Mucosa of rectum (tissue), 2 donors: ENCODE data around the gene COA8.

Source experiments
- H3K27ac ChIP-seq, 2 donors: one replicate each; pipeline ENCODE4 v1.7.0; 2013; ENCODE audit warnings: inconsistent platforms in 2 of 2, low read depth in 2 of 2, low read length in 2 of 2
- H3K27me3 ChIP-seq, 2 donors: one replicate each; pipeline ENCODE4 v1.7.0; 2013; ENCODE audit warnings: low read length in 2 of 2; ENCODE audit not compliant: control insufficient read depth in 2 of 2, insufficient read depth in 2 of 2
- H3K36me3 ChIP-seq, 2 donors: one replicate each; pipeline ENCODE4 v1.7.0; 2013; ENCODE audit warnings: low read length in 2 of 2; ENCODE audit not compliant: control insufficient read depth in 2 of 2, insufficient read depth in 2 of 2
- H3K4me1 ChIP-seq, 2 donors: one replicate each; pipeline ENCODE4 v1.7.0; 2013; ENCODE audit warnings: low read length in 2 of 2, mild to moderate bottlenecking in 1 of 2; ENCODE audit not compliant: control insufficient read depth in 2 of 2, insufficient read depth in 2 of 2
- H3K4me3 ChIP-seq, 2 donors: one replicate each; pipeline ENCODE4 v1.7.0; 2013; ENCODE audit warnings: low read length in 2 of 2
- H3K9ac ChIP-seq, 2 donors: one replicate each; pipeline ENCODE4 v1.7.0; 2013; ENCODE audit warnings: low read length in 2 of 2, low read depth in 1 of 2, mild to moderate bottlenecking in 1 of 2
- H3K9me3 ChIP-seq, 2 donors: one replicate each; pipeline ENCODE4 v1.7.0; 2013; ENCODE audit warnings: low read length in 2 of 2; ENCODE audit not compliant: control insufficient read depth in 2 of 2
- donor health status: healthy.
- donor health status: Normal muscosa, but diverticular disease.

COA8 gene

DNA sequence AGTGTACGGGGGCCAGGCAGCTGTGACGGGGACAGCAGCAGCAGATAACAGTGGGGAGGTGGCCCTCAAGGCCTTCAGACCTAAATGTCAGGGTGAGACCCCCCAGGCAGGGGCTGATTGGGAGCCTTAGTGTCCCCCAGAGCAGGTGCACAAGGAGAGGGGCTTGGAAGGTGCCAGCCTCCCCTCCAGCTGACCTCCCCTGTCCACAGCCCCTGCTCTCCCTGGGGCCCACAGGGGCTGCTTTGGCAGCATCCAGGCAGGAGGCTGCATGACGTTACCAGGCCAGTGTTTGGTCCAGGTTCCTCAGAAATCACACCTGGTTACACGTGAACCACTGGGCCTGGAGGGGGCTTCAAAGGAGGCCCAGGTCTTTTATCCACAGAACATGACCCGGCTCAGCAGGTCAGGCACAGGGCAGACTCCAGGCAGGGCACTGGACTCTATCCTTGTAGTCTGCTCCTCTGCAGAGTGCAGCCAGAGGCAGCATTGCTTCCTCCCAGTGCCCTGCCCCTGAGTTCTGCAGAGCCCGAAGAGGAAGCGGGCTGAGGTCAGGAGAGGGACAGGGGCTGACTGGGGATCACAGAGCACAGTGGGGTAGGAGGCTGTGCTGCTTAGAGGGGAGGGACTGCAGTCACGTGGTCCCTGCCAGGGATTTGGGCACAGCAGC, 36.4 kb upstream of the COA8 start:
- Histone ChIP-seq H3K27me3 (no peaks in the 10 kb centered on the region), H3K9me3 (no peaks in the 10 kb centered on the region), H3K4me1 (peaks cover 64 to 72% of the 10 kb centered on the region in 2 donors), H3K27ac (peak overlapping the region; percentile 91), H3K4me3 (no peak overlapping the region), H3K9ac (peak overlapping the region in 1 of 2 donors; percentile 69), H3K36me3 (no peaks in the 10 kb centered on the region)

DNA sequence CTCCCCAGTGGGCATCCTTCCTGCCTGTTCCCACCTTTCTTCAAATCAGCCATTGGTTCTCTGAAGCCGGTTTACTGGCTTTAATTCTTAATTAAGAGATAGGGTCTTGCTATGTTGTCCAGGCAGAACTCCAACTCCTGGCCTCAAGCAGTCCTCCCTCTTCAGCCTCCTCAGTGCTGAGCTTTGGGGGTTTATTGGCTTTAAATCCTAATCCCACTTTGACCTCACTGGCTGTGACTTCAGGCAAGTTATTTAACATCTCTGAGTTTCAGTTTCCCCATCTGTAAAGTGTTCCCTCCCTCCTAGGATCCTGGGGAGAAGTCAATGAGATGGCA, 35.9 kb upstream of the COA8 start:
- no peak overlapping the region for H3K4me3 ChIP-seq
- H3K36me3 ChIP-seq: no peaks in the 10 kb centered on the region
- peaks cover 64 to 72% of the 10 kb centered on the region in 2 donors for H3K4me1 ChIP-seq
- peak overlapping the region in 1 of 2 donors; percentile 69 for H3K9ac ChIP-seq
- no peaks in the 10 kb centered on the region for H3K27me3 ChIP-seq
- peak overlapping the region; percentile 91 for H3K27ac ChIP-seq
- H3K9me3 ChIP-seq: no peaks in the 10 kb centered on the region

DNA sequence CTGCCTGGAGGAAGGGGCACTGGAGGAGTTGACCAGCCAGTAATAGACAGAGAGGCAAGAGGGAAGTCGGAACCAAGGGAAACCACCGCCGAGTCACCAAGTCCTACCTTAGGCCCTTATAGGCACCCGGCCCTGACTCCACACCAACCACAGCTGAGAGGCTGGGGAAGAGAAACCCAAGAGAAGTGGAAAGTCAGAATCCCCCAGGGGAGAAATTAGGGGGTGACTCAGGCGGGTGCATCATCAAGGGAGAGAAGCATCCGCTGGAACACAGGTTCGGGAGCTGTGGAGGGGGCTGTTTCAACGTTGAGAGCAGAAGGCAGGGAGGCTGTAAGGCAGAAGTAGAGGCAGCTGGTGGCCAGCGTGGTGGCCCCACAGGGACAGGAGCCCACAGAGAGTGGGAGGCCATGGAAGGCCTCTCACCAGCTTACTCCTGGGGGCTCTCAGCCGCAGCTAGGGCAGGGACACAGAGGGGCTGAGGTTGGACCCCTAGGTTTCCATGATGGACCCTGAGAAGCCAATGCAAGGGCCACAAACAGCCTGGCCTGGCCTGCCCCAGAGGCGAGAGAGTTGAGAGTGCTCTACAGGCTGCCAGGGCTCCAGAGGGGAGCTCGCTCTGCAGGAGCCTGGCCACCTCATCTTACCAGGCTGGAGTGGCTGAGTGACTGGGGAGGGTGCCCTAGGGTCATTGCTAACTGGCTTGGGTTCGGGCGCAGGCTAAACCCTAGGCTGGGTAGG, 35.2 kb upstream of the COA8 start:
- Histone ChIP-seq H3K36me3 (no peaks in the 10 kb centered on the region), H3K9me3 (no peaks in the 10 kb centered on the region), H3K27me3 (no peaks in the 10 kb centered on the region), H3K27ac (peak overlapping the region; percentile 91 to 98), H3K4me3 (peak overlapping the region; percentile 71 to 94), H3K9ac (peak overlapping the region; percentile 60 to 93), H3K4me1 (peaks cover 61 to 72% of the 10 kb centered on the region in 2 donors)

- Histone ChIP-seq H3K36me3 (no peaks in the 10 kb centered on the region), H3K9me3 (no peaks in the 10 kb centered on the region), H3K9ac (peak overlapping the region; percentile 60 to 93), H3K27me3 (no peaks in the 10 kb centered on the region), H3K4me1 (peaks cover 57 to 68% of the 10 kb centered on the region in 2 donors), H3K4me3 (peak overlapping the region; percentile 71 to 94), H3K27ac (peak overlapping the region; percentile 91 to 98)
Measured at GRCh38 chr14:103528146-103528586, 34.6 kb upstream of the COA8 start.

DNA sequence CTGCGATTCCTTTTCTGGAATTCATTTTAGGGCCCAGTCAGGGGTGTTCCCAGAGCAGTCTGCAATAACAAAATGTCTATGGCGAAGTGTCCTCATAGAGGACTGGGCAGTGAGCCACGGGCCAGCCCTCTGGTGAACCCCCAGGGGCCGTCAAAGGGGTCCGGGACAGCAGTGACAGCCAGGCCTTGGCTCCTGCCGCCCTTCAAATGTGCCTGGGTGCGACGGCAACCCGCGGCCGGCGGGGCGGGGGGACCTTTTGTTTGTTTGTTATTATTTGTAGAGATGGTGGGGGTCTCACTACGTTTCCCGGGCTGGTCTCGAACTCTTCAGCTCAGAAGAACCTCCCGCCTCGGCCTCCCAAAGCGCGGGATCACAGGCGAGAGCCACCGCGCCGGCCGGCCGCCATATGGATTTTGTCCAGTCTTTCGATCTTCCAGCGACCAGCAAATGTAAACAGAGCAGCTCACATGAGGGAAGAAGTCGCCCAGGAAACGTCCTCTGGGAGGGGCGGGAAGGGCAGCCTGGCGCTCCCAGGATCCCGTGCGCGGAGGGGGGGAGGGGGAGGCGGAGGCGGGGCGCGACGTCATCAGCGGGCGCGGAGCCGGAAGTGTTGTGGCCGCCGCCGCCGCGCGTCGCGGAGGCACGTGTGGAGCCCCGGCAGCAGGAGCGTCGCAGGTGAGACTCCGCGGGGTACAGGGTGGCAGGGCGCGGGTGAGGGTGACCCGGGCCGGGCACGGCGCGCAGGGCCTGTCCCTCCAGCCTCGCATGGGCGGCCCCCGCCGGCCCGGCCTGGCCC, 34.0 kb upstream of the COA8 start, which contains the start of gene TRMT61A:
Gene TRMT61A (plus strand): TSS at position 610 of the 796 bp plus-strand sequence. CDS start 783 bp downstream, outside the sequence.
- peaks cover 56 to 62% of the 10 kb centered on the region in 2 donors for H3K4me1 ChIP-seq
- H3K27ac ChIP-seq: peak within 1 kb of the TSS; percentile 91 to 98

GRCh38 chr14:103529383-103530365, 33.1 kb upstream of the COA8 start:
- no peaks in the 10 kb centered on the region for H3K27me3 ChIP-seq
- H3K4me3 ChIP-seq: peak overlapping the region; percentile 86 to 94
- peak overlapping the region; percentile 65 to 72 for H3K9ac ChIP-seq
- H3K9me3 ChIP-seq: no peaks in the 10 kb centered on the region
- peaks cover 48 to 53% of the 10 kb centered on the region in 2 donors for H3K4me1 ChIP-seq
- peaks cover 0 to 2% of the 10 kb centered on the region in 2 donors for H3K36me3 ChIP-seq
- H3K27ac ChIP-seq: peak overlapping the region; percentile 34 to 43

More for the DNA sequence above, 34.0 kb upstream of the COA8 start, which contains the start of gene TRMT61A:
- Histone ChIP-seq H3K9me3 (no peaks in the 10 kb centered on the region), H3K4me3 (peak within 1 kb of the TSS; percentile 86 to 94), H3K27me3 (no peaks in the 10 kb centered on the region), H3K36me3 (no peaks in the 10 kb centered on the region), H3K9ac (peak within 1 kb of the TSS; percentile 65 to 93)

- Histone ChIP-seq H3K9ac (no peak overlapping the region), H3K9me3 (no peaks in the 10 kb centered on the region), H3K36me3 (peaks cover under 1 to 5% of the 10 kb centered on the region in 2 donors), H3K4me1 (peaks cover 48% of the 10 kb centered on the region in 2 donors), H3K27me3 (no peaks in the 10 kb centered on the region), H3K4me3 (peak overlapping the region in 1 of 2 donors; percentile 94), H3K27ac (no peak overlapping the region)
Measured at GRCh38 chr14:103530390-103530789, 32.4 kb upstream of the COA8 start.

- peaks cover 45 to 46% of the 10 kb centered on the region in 2 donors for H3K4me1 ChIP-seq
- no peak overlapping the region for H3K9ac ChIP-seq
- H3K9me3 ChIP-seq: no peaks in the 10 kb centered on the region
- no peaks in the 10 kb centered on the region for H3K27me3 ChIP-seq
- H3K36me3 ChIP-seq: peaks cover 3 to 5% of the 10 kb centered on the region in 2 donors
- H3K27ac ChIP-seq: no peak overlapping the region
- no peak overlapping the region for H3K4me3 ChIP-seq
Measured at GRCh38 chr14:103530831-103531230, 31.9 kb upstream of the COA8 start.
